Mesenchymal stem cell (in vitro differentiated cells and primary cell): ENCODE measurements around the gene DCTN4.
"Not testable (repeated sequence)": the region's sequence is repeated elsewhere in the genome, so short reads cannot be mapped to it uniquely, and the experiment has no call there.

Experiments used
- DNase-seq: peaks from one replicate; pipeline ENCODE4 v3.0.0-alpha.2; 2013
- H2AFZ ChIP-seq: one replicate; pipeline ENCODE4 v1.6.1; 2013; ENCODE audit warnings: low read depth, mild to moderate bottlenecking, control low read depth, inconsistent platforms, low read length, moderate library complexity
- H2AK5ac ChIP-seq: 2 replicates; pipeline ENCODE4 v1.6.1; 2013; ENCODE audit warnings: low read length, moderate library complexity, mild to moderate bottlenecking, inconsistent platforms; ENCODE audit not compliant: severe bottlenecking
- H2BK120ac ChIP-seq: one replicate; pipeline ENCODE4 v1.6.1; 2013; ENCODE audit warnings: low read depth, mild to moderate bottlenecking, inconsistent platforms, low read length, moderate library complexity
- H2BK12ac ChIP-seq, 2 experiments: one replicate each; pipeline ENCODE4 v1.6.1; 2013; ENCODE audit warnings: inconsistent platforms in 2 of 2, low read length in 2 of 2, mild to moderate bottlenecking in 2 of 2, moderate library complexity in 2 of 2, control low read depth in 1 of 2
- H2BK15ac ChIP-seq: one replicate; pipeline ENCODE4 v1.6.1; 2013; ENCODE audit warnings: mild to moderate bottlenecking, low read depth, inconsistent platforms; ENCODE audit not compliant: poor library complexity, severe bottlenecking
- H2BK5ac ChIP-seq: 2 replicates; pipeline ENCODE4 v1.6.1; 2013; ENCODE audit warnings: low read depth, mild to moderate bottlenecking, low read length, control low read depth, inconsistent platforms; ENCODE audit not compliant: poor library complexity, severe bottlenecking
- H3K14ac ChIP-seq, 2 experiments: one replicate each; pipeline ENCODE4 v1.6.1; 2013; ENCODE audit warnings: inconsistent platforms in 2 of 2, low read length in 2 of 2, control low read depth in 1 of 2, mild to moderate bottlenecking in 1 of 2, moderate library complexity in 1 of 2
- H3K18ac ChIP-seq, 2 experiments: one replicate each; pipeline ENCODE4 v1.6.1; 2013; ENCODE audit warnings: inconsistent platforms in 2 of 2, low read length in 2 of 2, control low read depth in 1 of 2, low read depth in 1 of 2, mild to moderate bottlenecking in 1 of 2
- H3K23ac ChIP-seq, 2 experiments: one replicate each; pipeline ENCODE4 v1.6.1; 2013; ENCODE audit warnings: inconsistent platforms in 2 of 2, low read length in 2 of 2, mild to moderate bottlenecking in 2 of 2, moderate library complexity in 2 of 2, control low read depth in 1 of 2
- H3K27ac ChIP-seq: 2 replicates; pipeline ENCODE4 v1.5.1; 2013; ENCODE audit warnings: mild to moderate bottlenecking, moderate library complexity, low read length, control low read depth, inconsistent platforms; ENCODE audit not compliant: poor library complexity, severe bottlenecking
- H3K27me3 ChIP-seq, 2 experiments: 2 replicates each; pipeline versions ENCODE4 v1.6.1 to v1.7.0; 2013; ENCODE audit warnings: low read length in 2 of 2, mild to moderate bottlenecking in 2 of 2, moderate library complexity in 2 of 2, control low read depth in 1 of 2, inconsistent platforms in 1 of 2; ENCODE audit not compliant: control insufficient read depth in 1 of 2, insufficient read depth in 1 of 2
- H3K36me3 ChIP-seq, 2 experiments: 2 replicates each; pipeline versions ENCODE4 v1.6.1 to v1.7.0; 2013; ENCODE audit warnings: low read length in 2 of 2, control low read depth in 1 of 2, inconsistent platforms in 1 of 2, low read depth in 1 of 2, mild to moderate bottlenecking in 1 of 2; ENCODE audit not compliant: insufficient read depth in 2 of 2, control insufficient read depth in 1 of 2
- H3K4ac ChIP-seq, 2 experiments: one replicate each; pipeline ENCODE4 v1.6.1; 2013; ENCODE audit warnings: inconsistent platforms in 2 of 2, low read length in 2 of 2, mild to moderate bottlenecking in 2 of 2, moderate library complexity in 2 of 2, control low read depth in 1 of 2, low read depth in 1 of 2
- H3K4me1 ChIP-seq: 2 replicates; pipeline ENCODE4 v1.6.1; 2013; ENCODE audit warnings: low read depth, low read length, control low read depth; ENCODE audit not compliant: control insufficient read depth, insufficient read depth
- H3K4me2 ChIP-seq: 2 replicates; pipeline ENCODE4 v1.6.1; 2013; ENCODE audit warnings: low read length, mild to moderate bottlenecking, inconsistent platforms; ENCODE audit not compliant: poor library complexity, severe bottlenecking
- H3K4me3 ChIP-seq, 2 experiments: 2 replicates each; pipeline versions ENCODE4 v1.5.1 to v1.7.0; 2013; ENCODE audit warnings: low read length in 2 of 2, mild to moderate bottlenecking in 2 of 2, control low read depth in 1 of 2, low read depth in 1 of 2; ENCODE audit not compliant: insufficient read depth in 1 of 2
- H3K79me1 ChIP-seq: replicated peaks from 2 replicates; pipeline ENCODE4 v1.6.1; 2013; ENCODE audit warnings: mild to moderate bottlenecking, control low read depth, low read length, inconsistent platforms; ENCODE audit not compliant: poor library complexity, severe bottlenecking
- H3K9ac ChIP-seq: 2 replicates; pipeline ENCODE4 v1.7.0; 2013; ENCODE audit warnings: mild to moderate bottlenecking, low read length, moderate library complexity
- H3K9me3 ChIP-seq: 2 replicates; pipeline ENCODE4 v1.7.0; 2013; ENCODE audit warnings: mild to moderate bottlenecking, low read length; ENCODE audit not compliant: control insufficient read depth
- H4K8ac ChIP-seq: one replicate; pipeline ENCODE4 v1.6.1; 2013; ENCODE audit warnings: inconsistent platforms, mild to moderate bottlenecking, low read length, moderate library complexity
- H4K91ac ChIP-seq: one replicate; pipeline ENCODE4 v1.6.1; 2013; ENCODE audit warnings: mild to moderate bottlenecking, low read length, inconsistent platforms
- WGBS: methylation state at CpG from one replicate; pipeline ENCODE4 v1.1.7; 2013; ENCODE audit warnings: mixed read lengths; 5-methylcytosine and 5-hydroxymethylcytosine counted together

The DCTN4 gene

DNA sequence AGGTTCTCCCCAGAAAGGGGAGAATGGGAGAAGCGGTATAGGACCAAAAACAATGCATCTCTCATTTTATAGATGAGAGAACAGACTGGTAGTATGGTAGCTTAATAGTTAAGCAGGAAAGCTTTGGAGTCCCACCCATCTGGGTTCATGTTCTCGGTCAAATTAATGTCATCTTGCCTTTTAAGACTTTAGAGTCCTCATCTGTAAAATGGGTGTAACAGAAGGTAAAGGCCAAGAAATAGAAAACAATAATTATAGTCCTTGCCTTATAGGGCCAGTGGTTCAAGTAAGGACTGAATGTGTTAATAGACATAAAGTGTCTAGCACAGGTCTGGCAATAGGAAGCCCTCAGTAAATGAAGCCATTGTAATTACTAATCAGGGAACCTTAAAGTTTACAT lies 36.1 kb upstream of the DCTN4 start:
- peaks cover 21% of the 10 kb centered on the region for H3K79me1 ChIP-seq

DNA sequence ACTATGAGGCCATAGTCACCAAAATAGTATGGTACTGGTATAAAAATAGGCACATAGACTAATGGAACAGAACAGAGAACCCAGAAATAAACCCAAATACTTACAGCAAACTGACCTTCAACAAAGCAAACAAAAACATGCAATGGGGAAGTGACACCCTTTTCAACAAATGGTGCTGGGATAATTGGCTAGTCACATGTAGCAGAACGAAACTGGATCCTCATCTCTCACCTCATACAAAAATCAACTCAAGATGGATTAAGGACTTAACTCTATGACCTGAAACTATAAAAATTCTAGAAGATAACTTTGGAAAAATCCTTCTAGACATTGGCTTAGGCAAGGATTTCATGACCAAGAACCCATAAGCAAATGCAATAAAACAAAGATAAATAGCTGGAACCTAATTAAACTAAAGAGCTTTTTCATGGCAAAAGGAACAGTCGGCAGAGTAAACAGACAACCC lies 34.6 kb upstream of the DCTN4 start:
- not testable (repeated sequence) for H2AK5ac ChIP-seq

More for the DNA sequence above, 36.1 kb upstream of the DCTN4 start:
- H2BK12ac ChIP-seq = no peak overlapping the region
- H3K18ac ChIP-seq = no peak overlapping the region
- H2BK5ac ChIP-seq = no peak overlapping the region
- no peaks in the 10 kb centered on the region for H3K4me1 ChIP-seq
- H3K14ac ChIP-seq = no peak overlapping the region
- no peak overlapping the region for H3K4ac ChIP-seq
- no peak for DNase-seq
- H3K9me3 ChIP-seq = no peaks in the 10 kb centered on the region
- no peak overlapping the region for H3K4me2 ChIP-seq
- no peak overlapping the region for H4K8ac ChIP-seq
- no peak overlapping the region for H2AK5ac ChIP-seq
- H4K91ac ChIP-seq = no peak overlapping the region
- no peak overlapping the region for H2BK120ac ChIP-seq
- H2AFZ ChIP-seq = no peak overlapping the region
- H3K4me3 ChIP-seq = no peak overlapping the region
- no peak overlapping the region for H3K9ac ChIP-seq
- H3K27ac ChIP-seq = no peak overlapping the region
- no peak overlapping the region for H3K23ac ChIP-seq
- no peaks in the 10 kb centered on the region for H3K27me3 ChIP-seq
- no peak overlapping the region for H2BK15ac ChIP-seq
- peaks cover 14 to 66% of the 10 kb centered on the region in 2 experiments for H3K36me3 ChIP-seq
- 89% methylated on average over 1 of the region's 2 CpGs for WGBS

DNA sequence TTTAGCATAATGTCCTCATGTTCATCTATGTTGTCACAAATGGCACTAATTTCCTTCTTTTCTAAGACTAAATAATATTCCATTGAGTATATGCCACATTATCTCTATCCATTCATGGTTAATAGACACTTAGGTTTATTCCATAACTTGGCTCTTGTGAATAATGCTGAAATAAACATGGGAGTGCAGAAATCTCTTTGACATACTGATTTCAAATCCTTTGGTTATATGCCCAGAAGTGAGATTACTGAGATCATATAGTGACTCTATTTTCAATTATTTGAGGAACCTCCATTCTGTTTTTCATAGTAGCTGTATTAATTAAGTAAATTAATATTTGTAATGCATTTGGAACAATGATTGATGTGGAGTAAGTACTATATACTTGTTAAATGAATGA lies 32.7 kb upstream of the DCTN4 start:
- Histone ChIP-seq H3K14ac (no peak overlapping the region), H2BK120ac (no peak overlapping the region), H3K23ac (no peak overlapping the region), H3K79me1 (peaks cover 26% of the 10 kb centered on the region), H4K91ac (no peak overlapping the region), H3K36me3 (peaks cover 12 to 42% of the 10 kb centered on the region in 2 experiments), H2BK12ac (no peak overlapping the region), H3K4ac (no peak overlapping the region), H2BK5ac (no peak overlapping the region), H4K8ac (no peak overlapping the region), H2BK15ac (no peak overlapping the region), H3K4me3 (peak overlapping the region in 1 of 2 experiments; percentile 55), H2AK5ac (no peak overlapping the region), H3K9ac (peak overlapping the region; percentile 82), H3K4me2 (no peak overlapping the region), H3K27ac (no peak overlapping the region), H3K9me3 (no peaks in the 10 kb centered on the region), H3K27me3 (no peaks in the 10 kb centered on the region), H2AFZ (no peak overlapping the region), H3K18ac (no peak overlapping the region), H3K4me1 (peaks cover 6% of the 10 kb centered on the region)
- no peak for DNase-seq

More for the DNA sequence above, 34.6 kb upstream of the DCTN4 start:
- Histone ChIP-seq H3K36me3 (peaks cover 14 to 51% of the 10 kb centered on the region in 2 experiments), H3K79me1 (peaks cover 24% of the 10 kb centered on the region)
- not testable (repeated sequence) for H3K9ac ChIP-seq, H3K9me3 ChIP-seq, H3K14ac ChIP-seq, H3K4me3 ChIP-seq, H3K18ac ChIP-seq, H2BK15ac ChIP-seq, DNase-seq, H2BK12ac ChIP-seq, H3K4me1 ChIP-seq, H3K4ac ChIP-seq, H3K23ac ChIP-seq, H3K27me3 ChIP-seq, H2BK120ac ChIP-seq, H3K27ac ChIP-seq, H2AFZ ChIP-seq, H4K91ac ChIP-seq, H4K8ac ChIP-seq, H2BK5ac ChIP-seq, H3K4me2 ChIP-seq
- 72% methylated on average over 1 of the region's 2 CpGs for WGBS

DNA sequence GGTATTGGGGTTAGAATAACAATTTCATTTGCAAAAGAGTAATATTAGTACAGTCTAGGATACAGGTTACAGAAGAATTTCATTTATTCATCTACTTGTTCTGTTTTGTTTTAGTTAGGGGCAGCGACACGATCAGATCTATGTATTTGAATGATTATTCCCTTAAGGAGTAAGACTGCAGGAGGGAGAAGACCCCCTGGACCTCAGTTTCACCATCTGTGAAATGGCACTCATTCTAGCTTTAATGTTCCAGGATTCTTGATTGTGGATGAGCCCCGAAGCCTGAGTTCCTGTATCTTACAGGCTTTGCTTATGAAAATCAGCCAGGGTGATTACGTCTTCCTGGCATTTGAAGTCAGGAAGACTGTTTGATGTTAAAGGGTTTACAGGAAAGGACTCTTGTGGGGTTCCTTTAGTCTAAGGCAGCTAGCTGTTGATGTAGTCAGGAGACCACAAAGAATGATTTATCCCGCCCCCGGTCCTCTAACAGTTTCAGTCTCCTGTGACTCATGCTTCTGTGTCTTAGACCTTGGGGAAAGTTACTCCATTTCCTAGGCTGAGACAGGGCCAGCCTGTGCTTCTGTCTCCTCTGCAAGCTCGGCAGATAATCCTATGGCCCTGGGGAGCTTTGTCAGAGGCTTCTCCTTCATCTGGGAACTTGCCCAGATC lies 31.3 kb upstream of the DCTN4 start:
- Histone ChIP-seq H2AFZ (no peak overlapping the region), H3K23ac (no peak overlapping the region), H3K79me1 (peaks cover 21% of the 10 kb centered on the region), H3K27me3 (no peaks in the 10 kb centered on the region), H3K14ac (no peak overlapping the region), H3K4ac (peak overlapping the region; percentile 66 to 89), H3K4me2 (no peak overlapping the region), H2BK12ac (no peak overlapping the region), H3K27ac (peak overlapping the region; percentile 92), H3K9me3 (peaks cover 3% of the 10 kb centered on the region), H4K91ac (no peak overlapping the region), H3K9ac (peak overlapping the region; percentile 82), H3K4me3 (peak overlapping the region in 1 of 2 experiments; percentile 58), H3K4me1 (peaks cover 6% of the 10 kb centered on the region), H2BK120ac (peak overlapping the region; percentile 58), H3K18ac (peak overlapping the region; percentile 40 to 91), H3K36me3 (peaks cover 0 to 38% of the 10 kb centered on the region in 2 experiments), H2AK5ac (peak overlapping the region; percentile 74), H2BK15ac (no peak overlapping the region), H4K8ac (no peak overlapping the region), H2BK5ac (peak overlapping the region; percentile 33)
- DNase-seq = peak; percentile 100
- WGBS = 3% methylated on average over 5 of the region's 7 CpGs
